Right cardiac atrium (tissue), 5 donors: ENCODE data around the gene LDHB. TPM values are rescaled to one million over a fixed set of nuclear protein-coding genes. Genes with fewer than 3 reads are reported as not detected.

Experiments used
- ATAC-seq, 2 donors: fragments of 200-7000 bp; cut with Tn5 transposase; one replicate each; pipeline versions ENCODE4 v1.8.0 to v1.9.1; 2020; ENCODE audit warnings: moderate library complexity in 2 of 2, mild to moderate bottlenecking in 1 of 2
- DNase-seq, 3 donors: peaks; one replicate each; pipeline ENCODE4 v3.0.0-alpha.2; 2020
- H3K27ac ChIP-seq: one replicate; pipeline ENCODE4 v1.5.1; 2013; ENCODE audit warnings: mild to moderate bottlenecking, low read length, control low read depth, moderate library complexity
- H3K27me3 ChIP-seq: one replicate; pipeline ENCODE4 v1.6.1; 2013; ENCODE audit not compliant: control insufficient read depth, insufficient read depth
- H3K4me1 ChIP-seq: one replicate; pipeline ENCODE4 v1.6.1; 2013; ENCODE audit warnings: low read length; ENCODE audit not compliant: control insufficient read depth, insufficient read depth
- H3K4me3 ChIP-seq: one replicate; pipeline ENCODE4 v1.5.1; 2013; ENCODE audit warnings: low read length, control low read depth
- H3K9me3 ChIP-seq: one replicate; pipeline ENCODE4 v1.6.1; 2013; ENCODE audit warnings: low read length; ENCODE audit not compliant: control insufficient read depth
- WGBS: extraction: QIAGEN DNeasy Blood & Tissue Kit; methylation state at CpG from one replicate; pipeline ENCODE4 v1.1.7; 2013; 5-methylcytosine and 5-hydroxymethylcytosine counted together
- intact Hi-C, 4 donors: fragments of 100-400 bp; cut with DNase I; formaldehyde crosslinking; loops; one replicate each; pipeline versions ENCODE4 v1.11.0 to v1.14.0; 2022 to 2023
- long read RNA-seq, 4 donors: library from polyadenylated mRNA; unstranded; transcript quantifications; one replicate each; pipeline ENCODE4 v2.0.0, GENCODE V29; 2020 to 2021
- polyA plus RNA-seq: library from polyadenylated mRNA; stranded (reverse); fragments of 200-250 nt; gene quantifications from one replicate; pipeline ENCODE4 v1.2.3, GENCODE V29; 2013
- total RNA-seq, 4 donors: library from RNA; stranded (reverse); fragmentation: NEBNext Ultra II Directional; extraction: Animal tissue kit (Norgen Biotek cat#: 25700); gene quantifications; one replicate each; pipeline ENCODE4 v1.2.1, GENCODE V29; 2021
- donor health status: healthy with polysubstance abuse.
- donor health status: DM: no; HTN: yes; CAD: no.
- donor health status: DM: no; HTN: no; CAD: no.
- donor health status: DM: no; HTN: yes; CAD: no; lungs with severe emphysema.
- donor health status: DM: yes; HTN: yes; CAD: no.

LDHB gene
- 1,000 to 10,000 TPM; 1,103 to 1,635 (median 1,254) TPM for total RNA-seq
- polyA plus RNA-seq, result 1,488 TPM
- long read RNA-seq, donor 1, transcript LDHB-201 (8 exons, 1,303 nt), result major isoform, 1,207 of 1,302 reads
- long read RNA-seq, donor 1, partial matches to known transcripts, result 82 of 1,302 reads
- long read RNA-seq, donor 1, other reads (novel, unspliced or antisense), result 7 of 1,302 reads
- long read RNA-seq, donor 2, transcript LDHB-201 (8 exons, 1,303 nt), result major isoform, 638 of 651 reads
- long read RNA-seq, donor 2, partial matches to known transcripts, result 7 of 651 reads
- long read RNA-seq, donor 2, other reads (novel, unspliced or antisense), result 2 of 651 reads
- long read RNA-seq, donor 3, transcript LDHB-201 (8 exons, 1,303 nt), result major isoform, 3,006 of 3,086 reads
- long read RNA-seq, donor 3, partial matches to known transcripts, result 41 of 3,086 reads
- long read RNA-seq, donor 3, other reads (novel, unspliced or antisense), result 33 of 3,086 reads
- long read RNA-seq, donor 4, transcript LDHB-201 (8 exons, 1,303 nt), result major isoform, 770 of 809 reads
- long read RNA-seq, donor 4, partial matches to known transcripts, result 16 of 809 reads
- long read RNA-seq, donor 4, other reads (novel, unspliced or antisense), result 20 of 809 reads

DNA sequence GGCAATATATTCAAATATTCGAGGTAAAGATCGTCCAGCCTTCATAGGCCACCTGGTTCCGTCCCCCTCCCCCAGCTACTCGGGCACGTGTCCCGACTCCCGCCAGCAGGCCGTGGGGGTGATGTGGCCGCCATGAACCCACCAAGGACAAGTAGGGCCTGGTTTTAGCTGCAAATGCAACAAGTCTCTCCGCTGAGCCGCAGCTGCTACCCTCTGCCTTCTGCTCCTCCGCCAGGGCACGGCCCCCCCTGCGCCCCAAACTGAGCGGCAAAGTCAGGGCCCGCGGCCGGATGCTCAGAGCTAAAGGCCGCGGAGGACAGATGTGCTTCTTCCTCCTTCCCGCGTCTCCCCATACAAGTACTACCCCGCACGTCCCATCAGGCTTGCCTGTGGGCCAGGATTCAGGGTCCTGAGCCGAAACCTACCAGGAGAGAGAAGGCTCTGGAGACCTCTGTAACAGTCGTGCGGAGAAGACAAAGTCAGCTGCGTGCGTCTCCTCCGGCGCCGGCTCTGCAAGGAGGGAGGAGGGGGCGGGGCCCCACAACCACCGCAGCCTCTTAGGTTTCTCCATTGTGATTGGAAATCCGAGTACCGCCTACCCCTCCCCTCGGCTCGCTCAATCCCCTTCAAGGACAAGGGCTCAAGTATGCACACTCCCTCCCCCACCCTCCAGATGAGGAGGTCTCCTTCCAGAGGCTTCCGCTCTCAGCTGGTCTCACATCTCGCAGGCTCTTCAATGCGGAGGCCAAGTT lies at the start of gene LDHB:
Gene LDHB, minus strand, starts transcription at position 517 of the 752 bp plus-strand sequence. CDS start 3,171 bp downstream, outside the sequence.
- under 1% methylated on average over 41 of the region's 41 CpGs for WGBS
- intact Hi-C loops, result no loop called here
- DNase-seq (peak; percentile 97 to 98 (median 97)), ATAC-seq (peak; percentile 100)
- Histone ChIP-seq H3K4me3 (peak within 1 kb of the TSS; percentile 62), H3K27ac (peak within 1 kb of the TSS; percentile 88), H3K27me3 (no peaks in the 10 kb centered on the region), H3K9me3 (no peaks in the 10 kb centered on the region), H3K4me1 (no peaks in the 10 kb centered on the region)

DNA sequence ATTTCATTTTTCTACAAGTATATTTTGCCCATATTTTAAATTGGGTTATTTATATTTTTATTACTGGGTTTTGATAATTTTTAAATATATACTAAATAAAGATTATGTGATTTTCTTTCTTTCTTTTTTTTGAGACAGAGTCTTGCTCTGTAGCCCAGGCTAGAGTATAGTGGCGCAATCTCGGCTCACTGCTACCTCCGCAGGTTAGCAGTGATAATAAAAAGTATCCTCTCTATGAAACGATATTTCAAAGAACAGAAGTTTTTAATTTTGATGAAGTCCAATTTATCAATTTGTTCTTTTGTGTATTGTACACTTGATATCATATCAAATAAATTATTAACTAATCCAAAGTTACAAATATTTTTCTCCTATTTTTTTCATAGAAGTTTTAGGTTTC lies 47.2 kb upstream of the LDHB start:
- DNase-seq (no peak), ATAC-seq (no peak)
- Histone ChIP-seq H3K27ac (no peak overlapping the region), H3K27me3 (no peaks in the 10 kb centered on the region), H3K4me3 (no peak overlapping the region), H3K9me3 (no peaks in the 10 kb centered on the region), H3K4me1 (peaks cover 1% of the 10 kb centered on the region)
- intact Hi-C loops, result no loop called here
- WGBS, result 97% methylated on average over 4 of the region's 4 CpGs

- Histone ChIP-seq H3K4me3 (no peak overlapping the region), H3K27me3 (no peaks in the 10 kb centered on the region), H3K4me1 (no peaks in the 10 kb centered on the region), H3K9me3 (no peaks in the 10 kb centered on the region), H3K27ac (no peak overlapping the region)
- intact Hi-C loops, result loop anchor here (5.0 kb wide), 2 partner anchors 292 to 317 kb away; no protein-coding TSS in a partner anchor
- no peak for ATAC-seq
- no peak for DNase-seq
These were observed 42.2 kb upstream of the LDHB start for GRCh38 chr12:21699851-21700250.

DNA sequence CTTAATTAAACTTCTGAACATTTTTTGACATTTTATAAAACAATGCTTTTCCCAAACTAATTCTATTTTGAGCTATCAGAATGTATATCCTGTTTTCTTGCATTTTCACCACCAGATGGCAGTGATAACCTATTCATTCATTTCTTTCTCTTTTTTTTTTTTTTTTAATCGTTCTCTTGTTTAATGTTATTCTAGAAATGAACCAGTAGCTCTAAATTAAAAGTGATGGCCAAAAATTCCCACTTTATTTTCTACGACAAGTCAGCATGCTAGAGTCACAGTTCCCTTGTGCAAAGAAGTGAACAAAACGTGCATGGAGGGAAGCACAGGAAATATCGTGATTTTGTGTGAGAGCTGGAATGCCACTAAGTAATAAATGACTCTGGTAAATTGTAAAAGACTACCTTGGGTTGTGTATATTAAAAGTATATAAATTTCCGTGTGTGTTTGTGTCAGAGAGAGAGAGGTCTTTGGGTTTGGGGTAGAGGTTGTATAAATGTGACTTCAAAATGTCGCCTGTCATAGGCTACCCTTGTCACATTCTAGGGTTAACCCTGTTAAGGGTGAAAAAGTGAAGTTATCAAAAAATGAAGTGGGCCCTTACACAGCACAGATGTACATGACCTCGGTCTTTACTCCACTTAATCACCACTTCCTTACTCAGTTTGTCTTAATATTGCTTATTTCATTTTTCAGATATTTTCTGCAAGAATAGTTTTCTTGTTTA lies 40.4 kb upstream of the LDHB start:
- DNase-seq, result no peak
- WGBS, result 15% methylated on average over 7 of the region's 7 CpGs
- intact Hi-C loops, result loop anchor here (5.0 kb wide), 2 partner anchors 294 to 319 kb away; no protein-coding TSS in a partner anchor
- Histone ChIP-seq H3K4me3 (peak overlapping the region; percentile 43), H3K4me1 (no peaks in the 10 kb centered on the region), H3K27me3 (no peaks in the 10 kb centered on the region), H3K27ac (no peak overlapping the region), H3K9me3 (no peaks in the 10 kb centered on the region)
- no peak for ATAC-seq

GRCh38 chr12:21696625-21697024 lies 39.0 kb upstream of the LDHB start:
- intact Hi-C loops, result loop anchor here (5.0 kb wide), 2 partner anchors 296 to 321 kb away; no protein-coding TSS in a partner anchor
- no peak for DNase-seq

GRCh38 chr12:21695986-21696385 lies 38.3 kb upstream of the LDHB start:
- no peaks in the 10 kb centered on the region for H3K4me1 ChIP-seq
- no peak overlapping the region for H3K27ac ChIP-seq

More at GRCh38 chr12:21696625-21697024, 39.0 kb upstream of the LDHB start:
- H3K27me3 ChIP-seq, result no peaks in the 10 kb centered on the region
- H3K27ac ChIP-seq, result no peak overlapping the region
- no peak overlapping the region for H3K4me3 ChIP-seq
- ATAC-seq, result no peak
- H3K9me3 ChIP-seq, result no peaks in the 10 kb centered on the region
- H3K4me1 ChIP-seq, result no peaks in the 10 kb centered on the region

GRCh38 chr12:21694660-21695059 lies 37.0 kb upstream of the LDHB start:
- no peak for ATAC-seq
- 92% methylated on average over 10 of the region's 10 CpGs for WGBS
- H3K27ac ChIP-seq, result no peak overlapping the region
- DNase-seq, result no peak
- no peaks in the 10 kb centered on the region for H3K4me1 ChIP-seq
- intact Hi-C loops, result loop anchor here (5.0 kb wide), 2 partner anchors 298 to 323 kb away; no protein-coding TSS in a partner anchor
- no peaks in the 10 kb centered on the region for H3K27me3 ChIP-seq
- H3K4me3 ChIP-seq, result no peak overlapping the region
- no peaks in the 10 kb centered on the region for H3K9me3 ChIP-seq

More at GRCh38 chr12:21695986-21696385, 38.3 kb upstream of the LDHB start:
- intact Hi-C loops, result loop anchor here (5.0 kb wide), 2 partner anchors 296 to 321 kb away; no protein-coding TSS in a partner anchor
- WGBS, result 50% methylated on average over 2 of the region's 2 CpGs
- Histone ChIP-seq H3K27me3 (no peaks in the 10 kb centered on the region), H3K4me3 (no peak overlapping the region), H3K9me3 (no peaks in the 10 kb centered on the region)
- DNase-seq, result no peak
- ATAC-seq, result no peak

DNA sequence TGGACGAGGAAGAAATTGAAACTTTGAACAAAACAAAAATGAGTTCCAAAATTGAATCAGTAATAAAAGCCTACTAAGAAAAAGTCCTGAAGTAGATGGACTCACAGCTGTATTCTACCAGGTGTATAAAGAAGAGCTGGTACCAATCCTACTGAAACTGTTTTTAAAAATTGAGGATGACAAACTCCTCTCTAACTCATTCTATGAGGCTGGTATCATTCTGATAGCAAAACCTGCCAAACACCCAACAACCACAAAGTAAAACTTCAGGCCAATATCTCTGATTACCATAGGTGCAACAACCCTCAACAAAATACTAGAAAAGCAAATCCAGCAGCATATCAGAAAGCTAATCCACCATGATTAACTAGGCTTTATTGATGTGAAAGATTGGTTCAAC lies 33.9 kb upstream of the LDHB start:
- Histone ChIP-seq H3K27me3 (no peaks in the 10 kb centered on the region), H3K9me3 (no peaks in the 10 kb centered on the region), H3K27ac (no peak overlapping the region), H3K4me3 (no peak overlapping the region), H3K4me1 (no peaks in the 10 kb centered on the region)
- 84% methylated on average over 1 of the region's 1 CpG for WGBS
- no peak for ATAC-seq
- DNase-seq, result no peak
- intact Hi-C loops, result no loop called here

- DNase-seq (no peak), ATAC-seq (no peak)
- H3K27me3 ChIP-seq, result no peaks in the 10 kb centered on the region
- H3K27ac ChIP-seq, result no peak overlapping the region
- no peak overlapping the region for H3K4me3 ChIP-seq
- intact Hi-C loops, result no loop called here
- no peaks in the 10 kb centered on the region for H3K4me1 ChIP-seq
- H3K9me3 ChIP-seq, result no peaks in the 10 kb centered on the region
- 77% methylated on average over 2 of the region's 2 CpGs for WGBS
These were observed 33.2 kb upstream of the LDHB start for GRCh38 chr12:21690704-21691368.

- no peak overlapping the region for H3K27ac ChIP-seq
- intact Hi-C loops, result loop anchor here in 1 of 4 donors (5.0 kb wide), 1 partner anchor 76 kb away; no protein-coding TSS in a partner anchor
- no peaks in the 10 kb centered on the region for H3K27me3 ChIP-seq
- WGBS, result 64% methylated on average over 3 of the region's 3 CpGs
- ATAC-seq (peak in 1 of 2 donors; percentile 61), DNase-seq (no peak)
- no peak overlapping the region for H3K4me3 ChIP-seq
- H3K4me1 ChIP-seq, result no peaks in the 10 kb centered on the region
- H3K9me3 ChIP-seq, result no peaks in the 10 kb centered on the region
These were observed 25.5 kb upstream of the LDHB start for GRCh38 chr12:21683115-21683514.
